GM23338 (cell line): Measurements from ENCODE around the gene ART4. TPM values are rescaled to one million over a fixed set of nuclear protein-coding genes. Genes with fewer than 3 reads are reported as not detected.

Experiments used
- ATAC-seq: fragments of 200-7000 bp; cut with Tn5 transposase; 3 replicates; pipeline ENCODE4 v1.9.1; 2020
- DNase-seq: peaks from one replicate; pipeline ENCODE4 v3.0.0-alpha.2; 2015; ENCODE audit warnings: low spot score
- H2AFZ ChIP-seq: fragments of 200-600 bp; sonication (generic); 2 replicates; pipeline ENCODE4 v1.8.0; 2016; ENCODE audit warnings: antibody characterized with exemption, mild to moderate bottlenecking, moderate library complexity
- H3F3A ChIP-seq: fragments of 200-600 bp; sonication (generic); replicated peaks from 2 replicates; pipeline ENCODE4 v1.8.0; 2017; ENCODE audit warnings: antibody characterized with exemption, mixed run types, low read depth
- H3K27ac ChIP-seq: fragments of 200-600 bp; sonication (generic); 2 replicates; pipeline ENCODE4 v1.6.1; 2016; ENCODE audit warnings: low read depth
- H3K27me3 ChIP-seq: fragments of 200-600 bp; sonication (generic); 2 replicates; pipeline ENCODE4 v1.8.0; 2016; ENCODE audit warnings: mild to moderate bottlenecking, mixed run types, moderate library complexity; ENCODE audit not compliant: insufficient read depth
- H3K36me3 ChIP-seq: fragments of 200-600 bp; sonication (generic); 2 replicates; pipeline ENCODE4 v1.8.0; 2016; ENCODE audit warnings: mild to moderate bottlenecking; ENCODE audit not compliant: insufficient read depth
- H3K4me1 ChIP-seq: fragments of 200-600 bp; sonication (generic); 2 replicates; pipeline ENCODE4 v1.8.0; 2016; ENCODE audit warnings: mild to moderate bottlenecking, moderate library complexity; ENCODE audit not compliant: insufficient read depth
- H3K4me2 ChIP-seq: fragments of 200-600 bp; sonication (generic); 2 replicates; pipeline ENCODE4 v1.7.1; 2017; ENCODE audit warnings: mixed run types
- H3K4me3 ChIP-seq: fragments of 200-600 bp; sonication (generic); 2 replicates; pipeline ENCODE4 v1.6.1; 2016; ENCODE audit warnings: mixed run types
- H3K79me2 ChIP-seq: fragments of 200-600 bp; sonication (generic); replicated peaks from 2 replicates; pipeline ENCODE4 v1.8.0; 2017; ENCODE audit warnings: mild to moderate bottlenecking; ENCODE audit not compliant: insufficient read depth
- H3K9me2 ChIP-seq: fragments of 200-600 bp; sonication (generic); 2 replicates; pipeline ENCODE4 v1.8.0; 2017; ENCODE audit not compliant: insufficient read depth
- H4K20me1 ChIP-seq: fragments of 200-600 bp; sonication (generic); replicated peaks from 2 replicates; pipeline ENCODE4 v1.8.0; 2017; ENCODE audit warnings: mild to moderate bottlenecking; ENCODE audit not compliant: insufficient read depth
- H3K27ac Mint-ChIP-seq: 2 replicates; pipeline ENCODE4 v1.8.0; 2020; ENCODE audit warnings: inconsistent platforms, mild to moderate bottlenecking, moderate library complexity, mixed read lengths
- H3K27me3 Mint-ChIP-seq: 3 replicates; pipeline ENCODE4 v1.8.0; 2022; ENCODE audit warnings: low read depth, mild to moderate bottlenecking, moderate library complexity, mixed read lengths, inconsistent platforms; ENCODE audit not compliant: insufficient read depth, poor library complexity
- H3K36me3 Mint-ChIP-seq: 3 replicates; pipeline ENCODE4 v1.8.0; 2021; ENCODE audit warnings: low read depth, mild to moderate bottlenecking, inconsistent platforms, moderate library complexity, mixed read lengths
- H3K4me1 Mint-ChIP-seq: 3 replicates; pipeline ENCODE4 v1.8.0; 2020; ENCODE audit warnings: mild to moderate bottlenecking, inconsistent platforms, mixed read lengths
- H3K4me3 Mint-ChIP-seq: 3 replicates; pipeline ENCODE4 v1.8.0; 2021; ENCODE audit warnings: moderate library complexity, mild to moderate bottlenecking, inconsistent platforms, mixed read lengths
- H3K9me3 Mint-ChIP-seq: 3 replicates; pipeline ENCODE4 v1.8.0; 2020; ENCODE audit warnings: moderate library complexity, mild to moderate bottlenecking, inconsistent platforms, mixed read lengths
- CREB1 ChIP-seq: fragments of 250-450 bp; sonication (Bioruptor Pico); IDR thresholded peaks from 2 replicates; pipeline ENCODE4 v1.5.0; 2020; ENCODE audit warnings: low read depth, mild to moderate bottlenecking, moderate library complexity
- ETS1 ChIP-seq: IDR thresholded peaks from 2 replicates; pipeline ENCODE4 v1.6.1; 2016; ENCODE audit warnings: antibody characterized with exemption
- EZH2 ChIP-seq: fragments of 200-600 bp; sonication (generic); IDR thresholded peaks from one replicate; pipeline ENCODE4 v1.8.0; 2017; ENCODE audit warnings: antibody characterized with exemption, mild to moderate bottlenecking, low read depth; ENCODE audit not compliant: unreplicated experiment
- EZH2phosphoT487 ChIP-seq: fragments of 200-600 bp; sonication (generic); IDR thresholded peaks from one replicate; pipeline ENCODE4 v1.8.1; 2018; ENCODE audit warnings: antibody characterized with exemption; ENCODE audit not compliant: unreplicated experiment
- JUNB ChIP-seq: IDR thresholded peaks from one replicate; pipeline ENCODE4 v1.6.1; 2016; ENCODE audit warnings: antibody characterized with exemption; ENCODE audit not compliant: unreplicated experiment
- NANOG ChIP-seq: IDR thresholded peaks from 2 replicates; pipeline ENCODE4 v1.6.1; 2016; ENCODE audit warnings: antibody characterized with exemption, borderline replicate concordance
- REST ChIP-seq: IDR thresholded peaks from one replicate; pipeline ENCODE4 v1.6.1; 2018; ENCODE audit warnings: antibody characterized with exemption; ENCODE audit not compliant: unreplicated experiment
- STAT1 ChIP-seq: IDR thresholded peaks from one replicate; pipeline ENCODE4 v1.6.1; 2016; ENCODE audit warnings: antibody characterized with exemption; ENCODE audit not compliant: unreplicated experiment
- polyA plus RNA-seq: library from polyadenylated mRNA; unstranded; fragments of >200 nt; fragmentation: Nextera tagmentation; extraction: Ambion mirVana; gene quantifications from 2 replicates; pipeline ENCODE4 v1.2.1, GENCODE V29; 2016
- total RNA-seq: library from RNA; depleted of rRNA; stranded (reverse); fragments of >200 nt; shearing (Covaris generic); gene quantifications from 2 replicates; pipeline ENCODE4 v1.2.3, GENCODE V29; 2014
- TF ChIP-seq, protein P1 (sequence below): fragments of 250-450 bp; sonication (Bioruptor Pico); IDR thresholded peaks from 2 replicates; pipeline ENCODE4 v1.5.0; 2020; ENCODE audit warnings: mild to moderate bottlenecking, moderate library complexity

The ART4 gene
- total and polyA plus RNA-seq, 2 experiments from 2014 or later: 0.08 TPM; not detected in 1

DNA sequence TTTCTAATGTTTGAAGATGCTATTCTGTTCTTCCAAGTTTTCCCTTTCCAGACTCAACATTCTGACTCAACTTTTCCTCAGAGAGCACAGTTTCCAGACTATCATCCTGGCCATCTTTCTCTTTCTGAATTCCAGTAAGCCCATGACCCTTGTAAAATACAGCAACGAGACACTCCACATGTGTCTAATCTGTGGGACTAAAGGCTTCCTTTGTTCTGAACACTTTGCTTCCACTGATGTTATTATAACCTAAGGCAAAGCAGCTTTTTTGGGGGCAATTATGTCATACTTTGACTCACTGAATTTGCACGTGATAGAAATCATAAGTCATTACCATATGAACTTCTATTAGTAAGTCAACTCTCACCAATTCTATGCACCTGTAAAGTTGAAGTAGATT lies 6.3 kb upstream of the ART4 start:
- peaks cover 13% of the 10 kb centered on the region; the same call in 1 of the 2 replicates for H3K4me1 ChIP-seq
- no peaks in the 10 kb centered on the region for H3K9me2 ChIP-seq
- Mint-ChIP-seq H3K9me3 (no peaks in the 10 kb centered on the region), H3K4me3 (no peak overlapping the region), H3K36me3 (no peaks in the 10 kb centered on the region), H3K4me1 (peaks cover 11% of the 10 kb centered on the region), H3K27ac (no peak overlapping the region), H3K27me3 (peaks cover 3% of the 10 kb centered on the region)
- H3F3A ChIP-seq: no peaks in the 10 kb centered on the region
- no peak overlapping the region for H3K27ac ChIP-seq
- no peaks in the 10 kb centered on the region for H3K36me3 ChIP-seq
- no peak for TF ChIP-seq EZH2phosphoT487
- no peak for TF ChIP-seq STAT1
- TF ChIP-seq NANOG: no peak
- TF ChIP-seq REST: no peak
- no peak for TF ChIP-seq ETS1
- TF ChIP-seq, protein P1, sequence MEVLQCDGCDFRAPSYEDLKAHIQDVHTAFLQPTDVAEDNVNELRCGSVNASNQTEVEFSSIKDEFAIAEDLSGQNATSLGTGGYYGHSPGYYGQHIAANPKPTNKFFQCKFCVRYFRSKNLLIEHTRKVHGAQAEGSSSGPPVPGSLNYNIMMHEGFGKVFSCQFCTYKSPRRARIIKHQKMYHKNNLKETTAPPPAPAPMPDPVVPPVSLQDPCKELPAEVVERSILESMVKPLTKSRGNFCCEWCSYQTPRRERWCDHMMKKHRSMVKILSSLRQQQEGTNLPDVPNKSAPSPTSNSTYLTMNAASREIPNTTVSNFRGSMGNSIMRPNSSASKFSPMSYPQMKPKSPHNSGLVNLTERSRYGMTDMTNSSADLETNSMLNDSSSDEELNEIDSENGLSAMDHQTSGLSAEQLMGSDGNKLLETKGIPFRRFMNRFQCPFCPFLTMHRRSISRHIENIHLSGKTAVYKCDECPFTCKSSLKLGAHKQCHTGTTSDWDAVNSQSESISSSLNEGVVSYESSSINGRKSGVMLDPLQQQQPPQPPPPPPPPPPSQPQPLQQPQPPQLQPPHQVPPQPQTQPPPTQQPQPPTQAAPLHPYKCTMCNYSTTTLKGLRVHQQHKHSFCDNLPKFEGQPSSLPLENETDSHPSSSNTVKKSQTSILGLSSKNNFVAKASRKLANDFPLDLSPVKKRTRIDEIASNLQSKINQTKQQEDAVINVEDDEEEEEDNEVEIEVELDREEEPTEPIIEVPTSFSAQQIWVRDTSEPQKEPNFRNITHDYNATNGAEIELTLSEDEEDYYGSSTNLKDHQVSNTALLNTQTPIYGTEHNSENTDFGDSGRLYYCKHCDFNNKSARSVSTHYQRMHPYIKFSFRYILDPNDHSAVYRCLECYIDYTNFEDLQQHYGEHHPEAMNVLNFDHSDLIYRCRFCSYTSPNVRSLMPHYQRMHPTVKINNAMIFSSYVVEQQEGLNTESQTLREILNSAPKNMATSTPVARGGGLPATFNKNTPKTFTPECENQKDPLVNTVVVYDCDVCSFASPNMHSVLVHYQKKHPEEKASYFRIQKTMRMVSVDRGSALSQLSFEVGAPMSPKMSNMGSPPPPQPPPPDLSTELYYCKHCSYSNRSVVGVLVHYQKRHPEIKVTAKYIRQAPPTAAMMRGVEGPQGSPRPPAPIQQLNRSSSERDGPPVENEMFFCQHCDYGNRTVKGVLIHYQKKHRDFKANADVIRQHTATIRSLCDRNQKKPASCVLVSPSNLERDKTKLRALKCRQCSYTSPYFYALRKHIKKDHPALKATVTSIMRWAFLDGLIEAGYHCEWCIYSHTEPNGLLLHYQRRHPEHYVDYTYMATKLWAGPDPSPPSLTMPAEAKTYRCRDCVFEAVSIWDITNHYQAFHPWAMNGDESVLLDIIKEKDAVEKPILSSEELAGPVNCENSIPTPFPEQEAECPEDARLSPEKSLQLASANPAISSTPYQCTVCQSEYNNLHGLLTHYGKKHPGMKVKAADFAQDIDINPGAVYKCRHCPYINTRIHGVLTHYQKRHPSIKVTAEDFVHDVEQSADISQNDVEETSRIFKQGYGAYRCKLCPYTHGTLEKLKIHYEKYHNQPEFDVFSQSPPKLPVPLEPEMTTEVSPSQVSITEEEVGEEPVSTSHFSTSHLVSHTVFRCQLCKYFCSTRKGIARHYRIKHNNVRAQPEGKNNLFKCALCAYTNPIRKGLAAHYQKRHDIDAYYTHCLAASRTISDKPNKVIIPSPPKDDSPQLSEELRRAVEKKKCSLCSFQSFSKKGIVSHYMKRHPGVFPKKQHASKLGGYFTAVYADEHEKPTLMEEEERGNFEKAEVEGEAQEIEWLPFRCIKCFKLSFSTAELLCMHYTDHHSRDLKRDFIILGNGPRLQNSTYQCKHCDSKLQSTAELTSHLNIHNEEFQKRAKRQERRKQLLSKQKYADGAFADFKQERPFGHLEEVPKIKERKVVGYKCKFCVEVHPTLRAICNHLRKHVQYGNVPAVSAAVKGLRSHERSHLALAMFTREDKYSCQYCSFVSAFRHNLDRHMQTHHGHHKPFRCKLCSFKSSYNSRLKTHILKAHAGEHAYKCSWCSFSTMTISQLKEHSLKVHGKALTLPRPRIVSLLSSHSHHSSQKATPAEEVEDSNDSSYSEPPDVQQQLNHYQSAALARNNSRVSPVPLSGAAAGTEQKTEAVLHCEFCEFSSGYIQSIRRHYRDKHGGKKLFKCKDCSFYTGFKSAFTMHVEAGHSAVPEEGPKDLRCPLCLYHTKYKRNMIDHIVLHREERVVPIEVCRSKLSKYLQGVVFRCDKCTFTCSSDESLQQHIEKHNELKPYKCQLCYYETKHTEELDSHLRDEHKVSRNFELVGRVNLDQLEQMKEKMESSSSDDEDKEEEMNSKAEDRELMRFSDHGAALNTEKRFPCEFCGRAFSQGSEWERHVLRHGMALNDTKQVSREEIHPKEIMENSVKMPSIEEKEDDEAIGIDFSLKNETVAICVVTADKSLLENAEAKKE: no peak
- TF ChIP-seq CREB1 (CRISPR knock-in tag): no peak
- TF ChIP-seq EZH2: no peak
- no peak for TF ChIP-seq JUNB
- no peak overlapping the region for H3K4me3 ChIP-seq
- no peaks in the 10 kb centered on the region for H3K79me2 ChIP-seq
- no peak for DNase-seq
- no peak overlapping the region for H3K4me2 ChIP-seq
- no peak for ATAC-seq
- no peaks in the 10 kb centered on the region for H4K20me1 ChIP-seq
- no peaks in the 10 kb centered on the region for H3K27me3 ChIP-seq
- H2AFZ ChIP-seq: no peak overlapping the region
